IMR-90 (cell line): ENCODE measurements around the gene ZNF644. TPM values are rescaled to one million over a fixed set of nuclear protein-coding genes. Genes with fewer than 3 reads are reported as not detected.
"Not testable (repeated sequence)": the region's sequence is repeated elsewhere in the genome, so short reads cannot be mapped to it uniquely, and the experiment has no call there.

Source experiments
- ATAC-seq: fragments of 200-7000 bp; cut with Tn5 transposase; 2 replicates; pipeline ENCODE4 v1.9.1; 2020; ENCODE audit warnings: low read depth, mild to moderate bottlenecking, moderate library complexity
- BruUV-seq: library from RNA; stranded (reverse); fragments of 400-500 nt; replicated peaks from 2 replicates; lab custom pipeline; 2021; lab: Mats Ljungman, UMichigan
- CTCF ChIA-PET: fragments of 300-600 bp; formaldehyde crosslinking; extraction: SDS; loops from one replicate; lab custom pipeline; 2021; ENCODE audit warnings: antibody characterized with exemption; lab: Yijun Ruan, JAX
- POLR2A ChIA-PET: fragments of 300-600 bp; sonication (Branson Sonifier 250); formaldehyde crosslinking; loops from one replicate; lab custom pipeline; 2022; ENCODE audit warnings: antibody characterized with exemption; ENCODE audit not compliant: unreplicated experiment; lab: Charles Lee
- DNase-seq: peaks from one replicate; pipeline ENCODE4 v3.0.0; 2013
- H2AFZ ChIP-seq: replicated peaks from 2 replicates; pipeline ENCODE3; 2013; ENCODE audit warnings: low read length, mild to moderate bottlenecking; ENCODE audit not compliant: poor library complexity
- H2AK5ac ChIP-seq: 2 replicates; pipeline ENCODE4 v1.6.1; 2013; ENCODE audit warnings: low read depth, low read length, inconsistent platforms
- H2AK9ac ChIP-seq: replicated peaks from 2 replicates; pipeline ENCODE3; 2013; ENCODE audit warnings: mild to moderate bottlenecking, low read depth, low read length, moderate library complexity; ENCODE audit not compliant: poor library complexity
- H2BK120ac ChIP-seq: 2 replicates; pipeline ENCODE4 v1.6.1; 2013; ENCODE audit warnings: low read depth, low read length, inconsistent platforms
- H2BK15ac ChIP-seq: 3 replicates; pipeline ENCODE4 v1.6.1; 2013; ENCODE audit warnings: low read depth, low read length, inconsistent platforms
- H2BK20ac ChIP-seq: 2 replicates; pipeline ENCODE4 v1.6.1; 2013; ENCODE audit warnings: low read depth, mild to moderate bottlenecking, inconsistent platforms, low read length, moderate library complexity
- H2BK5ac ChIP-seq: 2 replicates; pipeline ENCODE4 v1.6.1; 2013; ENCODE audit warnings: mild to moderate bottlenecking, low read depth, low read length, inconsistent platforms; ENCODE audit not compliant: poor library complexity, severe bottlenecking
- H3K14ac ChIP-seq: replicated peaks from 2 replicates; pipeline ENCODE4 v1.6.1; 2013; ENCODE audit warnings: low read depth, low read length, inconsistent platforms
- H3K18ac ChIP-seq: 2 replicates; pipeline ENCODE4 v1.6.1; 2013; ENCODE audit warnings: low read depth, low read length, control low read depth
- H3K23ac ChIP-seq: 2 replicates; pipeline ENCODE4 v1.6.1; 2013; ENCODE audit warnings: low read depth, low read length, inconsistent platforms
- H3K27ac ChIP-seq: 2 replicates; pipeline ENCODE4 v1.5.1; 2013; ENCODE audit warnings: mild to moderate bottlenecking, control low read depth, low read length; ENCODE audit not compliant: insufficient read depth
- H3K27me3 ChIP-seq: 2 replicates; pipeline ENCODE4 v1.6.1; 2013; ENCODE audit warnings: low read length; ENCODE audit not compliant: control insufficient read depth, insufficient read depth
- H3K36me3 ChIP-seq: 2 replicates; pipeline ENCODE4 v1.6.1; 2013; ENCODE audit warnings: low read length, mixed read lengths; ENCODE audit not compliant: control insufficient read depth, insufficient read depth
- H3K4ac ChIP-seq: 2 replicates; pipeline ENCODE4 v1.6.1; 2013; ENCODE audit warnings: low read depth, low read length, inconsistent platforms
- H3K4me1 ChIP-seq: 2 replicates; pipeline ENCODE4 v1.6.1; 2013; ENCODE audit warnings: low read length, mixed read lengths; ENCODE audit not compliant: control insufficient read depth, insufficient read depth
- H3K4me2 ChIP-seq: 2 replicates; pipeline ENCODE4 v1.6.1; 2013; ENCODE audit warnings: low read depth, mild to moderate bottlenecking, control low read depth, low read length, moderate library complexity
- H3K4me3 ChIP-seq: 2 replicates; pipeline ENCODE4 v1.5.1; 2013; ENCODE audit warnings: low read depth, mild to moderate bottlenecking, control low read depth, low read length, moderate library complexity; ENCODE audit not compliant: insufficient read depth
- H3K56ac ChIP-seq: 2 replicates; pipeline ENCODE4 v1.6.1; 2013; ENCODE audit warnings: low read length, inconsistent platforms; ENCODE audit not compliant: insufficient read depth; ENCODE audit errors: extremely low read depth
- H3K79me1 ChIP-seq, 2 experiments: 2 replicates each; pipeline ENCODE4 v1.6.1; 2013; ENCODE audit warnings: low read length in 2 of 2, inconsistent platforms in 1 of 2, low read depth in 1 of 2
- H3K9ac ChIP-seq: 2 replicates; pipeline ENCODE4 v1.6.1; 2013; ENCODE audit warnings: low read depth, low read length, control low read depth
- H3K9me1 ChIP-seq: 2 replicates; pipeline ENCODE4 v1.6.1; 2013; ENCODE audit warnings: low read length, inconsistent platforms; ENCODE audit not compliant: insufficient read depth
- H3K9me3 ChIP-seq: 2 replicates; pipeline ENCODE4 v1.6.1; 2013; ENCODE audit warnings: low read length; ENCODE audit not compliant: control insufficient read depth, insufficient read depth
- H4K20me1 ChIP-seq: 2 replicates; pipeline ENCODE4 v1.6.1; 2013; ENCODE audit warnings: low read length, inconsistent platforms; ENCODE audit not compliant: insufficient read depth
- H4K5ac ChIP-seq: 2 replicates; pipeline ENCODE4 v1.6.1; 2013; ENCODE audit warnings: mild to moderate bottlenecking, low read depth, low read length, control low read depth
- H4K8ac ChIP-seq, 2 experiments: 2 replicates each; pipeline ENCODE4 v1.6.1; 2013; ENCODE audit warnings: low read depth in 2 of 2, low read length in 2 of 2, control low read depth in 1 of 2, inconsistent platforms in 1 of 2
- H4K91ac ChIP-seq: 2 replicates; pipeline ENCODE4 v1.6.1; 2013; ENCODE audit warnings: low read depth, low read length, inconsistent platforms; ENCODE audit not compliant: insufficient read depth
- MAFK ChIP-seq: IDR thresholded peaks from 2 replicates; pipeline ENCODE4 v1.6.1; 2012; ENCODE audit warnings: low read depth, low read length, improper control_type of control experiment
- WGBS, 2 experiments: methylation state at CpG; one replicate each; pipeline versions ENCODE4 v1.1.5 to v1.1.7; 2013; ENCODE audit warnings: missing lambda C conversion rate in 2 of 2; ENCODE audit not compliant: insufficient read length in 1 of 2; ENCODE audit errors: extremely low coverage in 2 of 2; 5-methylcytosine and 5-hydroxymethylcytosine counted together
- dilution Hi-C: fragments of 300-500 bp; cut with HindIII; formaldehyde crosslinking; loops from one replicate; pipeline ENCODE4 v1.14.3; 2018; ENCODE audit warnings: low sequenced_read_pairs; ENCODE audit not compliant: unreplicated experiment
- in situ Hi-C: fragments of 300-500 bp; cut with MboI; formaldehyde crosslinking; loops from 3 replicates; pipeline ENCODE4 v1.14.3; 2019; ENCODE audit warnings: low sequenced_read_pairs, inconsistent platforms, mixed read lengths
- intact Hi-C: fragments of 100-400 bp; cut with micrococcal nuclease; formaldehyde crosslinking; loops from 2 replicates; pipeline ENCODE4 v1.10.0; 2022
- polyA plus RNA-seq, 3 experiments: library from polyadenylated mRNA; depleted of rRNA; stranded (reverse); fragments of >200 nt; gene quantifications; 2 replicates each; pipeline ENCODE4 v1.2.3, GENCODE V29; 2012; ENCODE audit warnings: low replicate concordance in 1 of 3
- total RNA-seq: library from RNA; depleted of rRNA; stranded (reverse); fragments of >200 nt; gene quantifications from 2 replicates; pipeline ENCODE4 v1.2.3, GENCODE V29; 2012

ZNF644 gene
- total and polyA plus RNA-seq, 2 of the 4 experiments (the other 2 are of a cell fraction) = 9.0 to 45.3 TPM

GRCh38 chr1:90892884-90893283, 129.0 kb downstream of the ZNF644 start:
- H4K20me1 ChIP-seq, H3K23ac ChIP-seq, H4K8ac ChIP-seq, H3K4me3 ChIP-seq, H2AFZ ChIP-seq, dilution Hi-C loops, H2BK15ac ChIP-seq, CTCF ChIA-PET, POLR2A ChIA-PET, H3K36me3 ChIP-seq, H3K56ac ChIP-seq, H3K4me2 ChIP-seq, ATAC-seq, H3K14ac ChIP-seq, H2BK120ac ChIP-seq, H3K27ac ChIP-seq, H3K9me3 ChIP-seq, H3K27me3 ChIP-seq, BruUV-seq, H3K9ac ChIP-seq, intact Hi-C loops, H3K4ac ChIP-seq, H3K4me1 ChIP-seq, H3K9me1 ChIP-seq, H3K79me1 ChIP-seq, in situ Hi-C loops, H4K91ac ChIP-seq, H4K5ac ChIP-seq, H2AK5ac ChIP-seq, H2BK5ac ChIP-seq, H2BK20ac ChIP-seq, DNase-seq, H3K18ac ChIP-seq, H2AK9ac ChIP-seq: not testable (repeated sequence)
- no CpG with 5 or more reads among the region's 1 CpG for WGBS, 2 experiments
- 0 out of 2 replicates have a peak, but pooled peaks have one; percentile 19 for TF ChIP-seq MAFK

DNA sequence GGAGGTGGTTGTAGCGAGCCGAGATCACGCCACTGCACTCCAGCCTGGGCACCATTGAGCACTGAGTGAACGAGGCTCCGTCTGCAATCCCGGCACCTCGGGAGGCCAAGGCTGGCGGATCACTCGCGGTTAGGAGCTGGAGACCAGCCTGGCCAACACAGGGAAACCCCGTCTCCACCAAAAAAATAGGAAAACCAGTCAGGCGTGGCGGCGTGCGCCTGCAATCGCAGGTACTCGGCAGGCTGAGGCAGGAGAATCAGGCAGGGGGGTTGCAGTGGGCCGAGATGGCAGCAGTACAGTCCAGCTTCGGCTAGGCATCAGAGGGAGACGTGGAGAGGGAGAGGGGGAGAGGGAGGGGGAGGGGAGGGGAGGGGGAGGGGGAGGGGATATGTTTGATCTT, 129.6 kb downstream of the ZNF644 start:
- H3K4me2 ChIP-seq, H3K27ac ChIP-seq, H3K14ac ChIP-seq, dilution Hi-C loops, H3K27me3 ChIP-seq, H2AK5ac ChIP-seq, H3K36me3 ChIP-seq, H2BK5ac ChIP-seq, H3K4me1 ChIP-seq, CTCF ChIA-PET, in situ Hi-C loops, POLR2A ChIA-PET, H2AK9ac ChIP-seq, H3K9me3 ChIP-seq, H3K23ac ChIP-seq, H4K20me1 ChIP-seq, H3K9ac ChIP-seq, H2BK120ac ChIP-seq, H3K56ac ChIP-seq, H4K91ac ChIP-seq, H3K4ac ChIP-seq, H3K4me3 ChIP-seq, H2BK15ac ChIP-seq, H2BK20ac ChIP-seq, H4K5ac ChIP-seq, BruUV-seq, intact Hi-C loops, DNase-seq, H3K9me1 ChIP-seq, H2AFZ ChIP-seq, ATAC-seq, H3K18ac ChIP-seq, H4K8ac ChIP-seq, H3K79me1 ChIP-seq: not testable (repeated sequence)
- no CpG with 5 or more reads among the region's 20 CpGs for WGBS, 2 experiments
